NB4 (cell line): ENCODE data around the gene GALK2.

Experiments
- DNase-seq: peaks from one replicate; pipeline ENCODE4 v3.0.0; 2010; ENCODE audit warnings: low read depth
- H3K4me3 ChIP-seq: one replicate; pipeline ENCODE4 v1.5.1; 2011; ENCODE audit warnings: mild to moderate bottlenecking, low read depth, low read length, moderate library complexity
- CTCF ChIP-seq: IDR thresholded peaks from one replicate; pipeline ENCODE4 v1.5.1; 2012; ENCODE audit warnings: low read depth, low read length
- MAX ChIP-seq: IDR thresholded peaks from 2 replicates; pipeline ENCODE4 v1.6.1; 2011; ENCODE audit warnings: low read depth, low read length
- MYC ChIP-seq: IDR thresholded peaks from 2 replicates; pipeline ENCODE4 v1.6.1; 2011; ENCODE audit warnings: low read depth, low read length
- POLR2A ChIP-seq: IDR thresholded peaks from 2 replicates; pipeline ENCODE4 v1.6.1; 2011; ENCODE audit warnings: mild to moderate bottlenecking; ENCODE audit not compliant: insufficient read length; ENCODE audit errors: extremely low read depth

Gene GALK2

GRCh38 chr15:49236869-49237268 lies 66.8 kb downstream of the GALK2 start:
- no peak overlapping the region for H3K4me3 ChIP-seq
- TF ChIP-seq MAX: no peak
- no peak for TF ChIP-seq MYC
- TF ChIP-seq POLR2A: no peak
- TF ChIP-seq CTCF: no peak
- no peak for DNase-seq

GRCh38 chr15:49238342-49238741 lies 68.3 kb downstream of the GALK2 start:
- DNase-seq: no peak
- no peak overlapping the region for H3K4me3 ChIP-seq

GRCh38 chr15:49239105-49239504 lies 69.1 kb downstream of the GALK2 start:
- H3K4me3 ChIP-seq: no peak overlapping the region
- TF ChIP-seq MYC (no peak), CTCF (no peak), POLR2A (no peak), MAX (no peak)
- DNase-seq: no peak

More at GRCh38 chr15:49238342-49238741, 68.3 kb downstream of the GALK2 start:
- no peak for TF ChIP-seq MAX
- TF ChIP-seq CTCF: no peak
- no peak for TF ChIP-seq MYC
- TF ChIP-seq POLR2A: no peak

- no peak for DNase-seq
Observed at GRCh38 chr15:49242820-49243219, 72.8 kb downstream of the GALK2 start.

GRCh38 chr15:49247556-49248110 lies 77.6 kb downstream of the GALK2 start:
- DNase-seq: no peak
- TF ChIP-seq POLR2A (no peak), MYC (no peak), CTCF (no peak), MAX (no peak)

More at GRCh38 chr15:49242820-49243219, 72.8 kb downstream of the GALK2 start:
- TF ChIP-seq MYC (no peak), CTCF (no peak), MAX (no peak), POLR2A (no peak)
- H3K4me3 ChIP-seq: no peak overlapping the region

More at GRCh38 chr15:49247556-49248110, 77.6 kb downstream of the GALK2 start:
- no peak overlapping the region for H3K4me3 ChIP-seq
